ENCODE measurements around the gene FXYD7. TPM values are rescaled to one million over a fixed set of nuclear protein-coding genes. Genes with fewer than 3 reads are reported as not detected.
"Not testable (repeated sequence)": the region's sequence is repeated elsewhere in the genome, so short reads cannot be mapped to it uniquely, and the experiment has no call there.

FXYD7 gene
- total and polyA plus RNA-seq, 2 donors from 2014 or later: 0.94 TPM; not detected in 1

DNA sequence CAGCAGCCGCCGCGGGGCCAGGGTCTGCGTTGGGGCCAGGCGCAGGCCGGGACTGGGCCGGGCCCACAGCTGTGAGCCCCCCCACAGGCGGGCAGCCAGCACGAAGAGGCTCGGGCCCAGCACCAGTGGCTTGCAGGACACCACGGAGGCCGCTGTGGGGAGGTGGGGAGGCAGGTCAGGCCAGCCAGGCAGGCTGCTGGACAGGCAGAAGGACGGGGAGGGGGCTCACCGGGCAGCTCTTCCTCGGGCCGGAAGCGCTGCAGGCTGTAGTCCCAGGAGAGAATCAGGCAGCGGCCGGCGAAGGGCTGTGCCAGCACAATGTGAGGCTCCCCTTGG lies 16.5 kb upstream of the FXYD7 start:
- Histone ChIP-seq H3K4me1 (ENCODE audit: control insufficient read depth in 2 of 3, insufficient read depth in 2 of 3, low read depth in 1 of 3, low read length in 3 of 3) (peaks cover 0 to 9% (median 0%) of the 10 kb centered on the region in 3 donors), H3K4me3 (ENCODE audit: low read length in 3 of 3) (no peak overlapping the region), H3K9me3 (ENCODE audit: control insufficient read depth in 2 of 3, insufficient read depth in 1 of 3, low read length in 3 of 3) (no peaks in the 10 kb centered on the region), H3K27me3 (ENCODE audit: control insufficient read depth, insufficient read depth, low read length) (no peaks in the 10 kb centered on the region), H3K9ac (ENCODE audit: low read length in 3 of 3) (no peak overlapping the region), H3K36me3 (ENCODE audit: control insufficient read depth in 2 of 3, insufficient read depth in 3 of 3, low read length in 3 of 3) (no peaks in the 10 kb centered on the region), H3K27ac (ENCODE audit: low read depth in 2 of 2, low read length in 2 of 2) (no peak overlapping the region)
- intact Hi-C loops (cut with DNase I): no loop called here
- TF ChIP-seq, protein P1, sequence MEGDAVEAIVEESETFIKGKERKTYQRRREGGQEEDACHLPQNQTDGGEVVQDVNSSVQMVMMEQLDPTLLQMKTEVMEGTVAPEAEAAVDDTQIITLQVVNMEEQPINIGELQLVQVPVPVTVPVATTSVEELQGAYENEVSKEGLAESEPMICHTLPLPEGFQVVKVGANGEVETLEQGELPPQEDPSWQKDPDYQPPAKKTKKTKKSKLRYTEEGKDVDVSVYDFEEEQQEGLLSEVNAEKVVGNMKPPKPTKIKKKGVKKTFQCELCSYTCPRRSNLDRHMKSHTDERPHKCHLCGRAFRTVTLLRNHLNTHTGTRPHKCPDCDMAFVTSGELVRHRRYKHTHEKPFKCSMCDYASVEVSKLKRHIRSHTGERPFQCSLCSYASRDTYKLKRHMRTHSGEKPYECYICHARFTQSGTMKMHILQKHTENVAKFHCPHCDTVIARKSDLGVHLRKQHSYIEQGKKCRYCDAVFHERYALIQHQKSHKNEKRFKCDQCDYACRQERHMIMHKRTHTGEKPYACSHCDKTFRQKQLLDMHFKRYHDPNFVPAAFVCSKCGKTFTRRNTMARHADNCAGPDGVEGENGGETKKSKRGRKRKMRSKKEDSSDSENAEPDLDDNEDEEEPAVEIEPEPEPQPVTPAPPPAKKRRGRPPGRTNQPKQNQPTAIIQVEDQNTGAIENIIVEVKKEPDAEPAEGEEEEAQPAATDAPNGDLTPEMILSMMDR (IDR thresholded peaks at IDR 0.05; ENCODE audit: borderline replicate concordance, extremely low read depth, insufficient read depth): no peak
- FAIRE-seq (no peak), DNase-seq (no peak)

DNA sequence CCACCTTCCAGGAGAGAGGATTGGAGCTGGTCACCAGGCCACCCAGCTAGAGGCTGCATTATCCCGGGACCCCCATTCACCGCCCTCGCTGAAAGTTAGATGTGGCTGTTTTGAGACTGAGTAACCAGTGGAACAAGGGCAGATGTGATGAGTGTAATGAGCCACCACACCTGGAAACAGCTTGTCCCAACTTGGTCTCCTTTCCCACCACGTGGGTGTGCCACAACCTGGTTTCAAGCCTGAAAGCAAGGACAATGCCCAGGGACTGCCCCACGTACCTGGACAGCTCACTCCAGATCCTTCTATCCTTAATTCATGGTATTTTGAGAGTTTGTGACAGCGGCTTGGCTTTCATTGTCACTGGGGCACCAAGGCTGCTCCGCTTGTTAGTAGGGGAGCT lies 15.2 kb upstream of the FXYD7 start:
- DNase-seq (no peak), FAIRE-seq (no peak)
- Histone ChIP-seq H3K4me1 (ENCODE audit: control insufficient read depth in 2 of 3, insufficient read depth in 2 of 3, low read depth in 1 of 3, low read length in 3 of 3) (peaks cover 0 to 9% (median 0%) of the 10 kb centered on the region in 3 donors), H3K27ac (ENCODE audit: low read depth in 2 of 2, low read length in 2 of 2) (no peak overlapping the region), H3K9ac (ENCODE audit: low read length in 3 of 3) (no peak overlapping the region), H3K4me3 (ENCODE audit: low read length in 3 of 3) (no peak overlapping the region), H3K27me3 (ENCODE audit: control insufficient read depth, insufficient read depth, low read length) (no peaks in the 10 kb centered on the region), H3K36me3 (ENCODE audit: control insufficient read depth in 2 of 3, insufficient read depth in 3 of 3, low read length in 3 of 3) (no peaks in the 10 kb centered on the region), H3K9me3 (ENCODE audit: control insufficient read depth in 2 of 3, insufficient read depth in 1 of 3, low read length in 3 of 3) (no peaks in the 10 kb centered on the region)
- intact Hi-C loops (cut with DNase I): no loop called here
- TF ChIP-seq, protein P1 (IDR thresholded peaks at IDR 0.05; ENCODE audit: borderline replicate concordance, extremely low read depth, insufficient read depth): no peak

DNA sequence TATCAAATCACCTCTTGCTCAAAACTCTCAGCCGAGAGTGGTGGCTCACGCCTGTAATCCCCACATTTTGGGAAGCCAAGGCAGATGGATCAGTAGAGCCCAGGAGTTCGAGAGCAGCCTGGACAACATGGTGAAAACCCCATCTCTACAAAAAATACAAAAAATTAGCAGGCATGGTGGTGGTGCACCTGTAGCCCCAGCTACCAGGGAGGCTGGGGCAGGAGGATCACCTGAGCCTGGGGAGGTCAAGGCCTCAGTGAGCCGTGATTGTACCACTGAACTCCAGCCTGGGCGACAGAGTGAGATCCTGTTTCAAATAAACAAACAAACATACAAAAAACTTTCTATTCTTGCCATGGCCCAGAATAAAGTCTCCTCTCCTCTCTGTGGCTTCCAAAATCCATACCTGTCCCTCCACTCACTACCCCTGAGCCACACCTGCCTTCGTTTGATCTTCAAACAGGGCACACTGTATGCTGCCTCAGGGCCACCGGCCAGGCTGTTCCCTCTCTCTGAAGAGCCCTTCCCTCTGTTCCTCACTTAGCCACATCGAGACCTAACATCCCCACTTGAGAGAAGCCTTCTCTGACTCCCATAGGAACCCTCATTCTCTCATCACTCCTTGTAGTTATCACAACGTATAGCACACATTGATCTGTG lies 14.5 kb upstream of the FXYD7 start:
- Histone ChIP-seq H3K27me3 (ENCODE audit: control insufficient read depth, insufficient read depth, low read length) (no peaks in the 10 kb centered on the region), H3K36me3 (ENCODE audit: control insufficient read depth in 2 of 3, insufficient read depth in 3 of 3, low read length in 3 of 3) (no peaks in the 10 kb centered on the region), H3K9ac (ENCODE audit: low read length in 3 of 3) (no peak overlapping the region), H3K27ac (ENCODE audit: low read depth in 2 of 2, low read length in 2 of 2) (no peak overlapping the region), H3K4me1 (ENCODE audit: control insufficient read depth in 2 of 3, insufficient read depth in 2 of 3, low read depth in 1 of 3, low read length in 3 of 3) (peaks cover 0 to 9% (median 0%) of the 10 kb centered on the region in 3 donors), H3K4me3 (ENCODE audit: low read length in 3 of 3) (no peak overlapping the region), H3K9me3 (ENCODE audit: control insufficient read depth in 2 of 3, insufficient read depth in 1 of 3, low read length in 3 of 3) (no peaks in the 10 kb centered on the region)
- no peak for FAIRE-seq
- TF ChIP-seq, protein P1 (IDR thresholded peaks at IDR 0.05; ENCODE audit: borderline replicate concordance, extremely low read depth, insufficient read depth): no peak
- intact Hi-C loops (cut with DNase I): no loop called here
- DNase-seq: no peak

DNA sequence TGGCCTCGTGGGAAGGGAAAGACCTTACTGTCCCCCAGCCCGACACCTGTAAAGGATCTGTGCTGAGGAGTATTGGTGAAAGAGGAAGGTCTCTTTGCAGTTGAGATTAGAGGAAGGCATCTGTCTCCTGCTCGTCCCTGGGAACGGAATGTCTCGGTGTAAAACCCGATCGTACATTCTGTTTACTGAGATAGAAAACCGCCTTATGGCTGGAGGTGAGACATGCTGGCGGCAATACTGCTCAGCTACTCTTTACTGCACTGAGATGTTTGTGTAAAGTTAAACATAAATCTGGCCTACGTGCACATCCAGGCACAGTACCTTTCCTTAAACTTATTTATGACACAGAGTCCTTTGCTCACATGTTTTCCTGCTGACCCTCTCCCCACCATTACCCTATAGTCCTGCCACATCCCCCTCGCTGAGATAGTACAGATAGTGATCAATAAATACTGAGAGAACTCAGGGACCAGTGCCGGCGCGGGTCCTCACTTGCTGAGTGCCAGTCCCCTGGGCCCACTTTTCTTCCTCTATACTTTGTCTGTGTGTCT lies 13.3 kb upstream of the FXYD7 start:
- H3K4me3 ChIP-seq (ENCODE audit: low read length in 3 of 3); DNase-seq; H3K9ac ChIP-seq (ENCODE audit: low read length in 3 of 3); H3K9me3 ChIP-seq (ENCODE audit: control insufficient read depth in 2 of 3, insufficient read depth in 1 of 3, low read length in 3 of 3); FAIRE-seq; H3K27ac ChIP-seq (ENCODE audit: low read depth in 2 of 2, low read length in 2 of 2); H3K27me3 ChIP-seq (ENCODE audit: control insufficient read depth, insufficient read depth, low read length); intact Hi-C loops (cut with DNase I); H3K36me3 ChIP-seq (ENCODE audit: control insufficient read depth in 2 of 3, insufficient read depth in 3 of 3, low read length in 3 of 3); H3K4me1 ChIP-seq (ENCODE audit: control insufficient read depth in 2 of 3, insufficient read depth in 2 of 3, low read depth in 1 of 3, low read length in 3 of 3): not testable (repeated sequence)

Data from kidney (tissue), 14 donors.